HEK293T (cell line): ENCODE data around the gene PNKD.

Experiments
- CTCF ChIA-PET: fragments of 350-600 bp; formaldehyde crosslinking; extraction: SDS; loops from one replicate; lab custom pipeline; 2021; ENCODE audit warnings: antibody characterized with exemption, inconsistent platforms; lab: Yijun Ruan, JAX
- POLR2A ChIA-PET: fragments of 350-600 bp; formaldehyde crosslinking; extraction: SDS; loops from one replicate; lab custom pipeline; 2020; ENCODE audit warnings: antibody characterized with exemption, inconsistent platforms; lab: Yijun Ruan, JAX
- DNase-seq: peaks from one replicate; pipeline ENCODE4 v3.0.0; 2012; ENCODE audit warnings: mixed read lengths; ENCODE audit errors: extremely low spot score
- ARNT ChIP-seq: fragments of 450-650 bp; IDR thresholded peaks from 2 replicates; pipeline ENCODE4 v1.6.1; 2017; ENCODE audit warnings: mild to moderate bottlenecking
- BHLHE40 ChIP-seq: fragments of 450-650 bp; IDR thresholded peaks from 2 replicates; pipeline ENCODE4 v1.6.1; 2016; ENCODE audit warnings: mild to moderate bottlenecking, moderate library complexity, borderline replicate concordance
- CTBP1 ChIP-seq: fragments of 450-650 bp; IDR thresholded peaks from 2 replicates; pipeline ENCODE4 v1.6.1; 2016; ENCODE audit warnings: borderline replicate concordance
- ELF4 ChIP-seq: fragments of 450-650 bp; IDR thresholded peaks from 2 replicates; pipeline ENCODE4 v1.6.1; 2017; ENCODE audit warnings: antibody characterized with exemption
- FOXA1 ChIP-seq: fragments of 450-650 bp; IDR thresholded peaks from 2 replicates; pipeline ENCODE4 v1.6.1; 2016; ENCODE audit warnings: mild to moderate bottlenecking
- FOXK2 ChIP-seq: fragments of 450-650 bp; IDR thresholded peaks from 2 replicates; pipeline ENCODE4 v1.6.1; 2016; ENCODE audit warnings: mild to moderate bottlenecking
- FOXM1 ChIP-seq: fragments of 450-650 bp; IDR thresholded peaks from 2 replicates; pipeline ENCODE4 v1.6.1; 2017; ENCODE audit warnings: mild to moderate bottlenecking, borderline replicate concordance
- HDGF ChIP-seq: fragments of 450-650 bp; IDR thresholded peaks from 2 replicates; pipeline ENCODE4 v1.6.1; 2017; ENCODE audit warnings: antibody characterized with exemption, borderline replicate concordance
- L3MBTL2 ChIP-seq: fragments of 450-650 bp; conservative IDR thresholded peaks from 2 replicates; pipeline ENCODE4 v1.6.1; 2016; ENCODE audit warnings: mild to moderate bottlenecking
- LEF1 ChIP-seq: fragments of 450-650 bp; IDR thresholded peaks from 2 replicates; pipeline ENCODE4 v1.6.1; 2017; ENCODE audit warnings: mild to moderate bottlenecking, borderline replicate concordance
- NFRKB ChIP-seq: fragments of 450-650 bp; IDR thresholded peaks from 2 replicates; pipeline ENCODE4 v1.6.1; 2016; ENCODE audit warnings: mild to moderate bottlenecking, moderate library complexity
- PKNOX1 ChIP-seq: fragments of 450-650 bp; IDR thresholded peaks from 2 replicates; pipeline ENCODE4 v1.6.1; 2016
- SP1 ChIP-seq: fragments of 450-650 bp; IDR thresholded peaks from 2 replicates; pipeline ENCODE4 v1.6.1; 2017
- SUZ12 ChIP-seq: fragments of 450-650 bp; IDR thresholded peaks from 2 replicates; pipeline ENCODE4 v1.6.1; 2016; ENCODE audit warnings: mild to moderate bottlenecking
- TARDBP ChIP-seq: fragments of 450-650 bp; IDR thresholded peaks from 2 replicates; pipeline ENCODE4 v1.6.1; 2016
- ZNF384 ChIP-seq: fragments of 450-650 bp; IDR thresholded peaks from 2 replicates; pipeline ENCODE4 v1.6.1; 2016

Gene PNKD

GRCh38 chr2:218281449-218281848, 11.1 kb downstream of the PNKD start:
- CTCF ChIA-PET = interaction anchor here (0.6 kb wide), 1 partner anchor 503 kb away, joined by 8 read pairs; no protein-coding TSS in a partner anchor
- no peak for DNase-seq
- POLR2A ChIA-PET = no interaction called here
- TF ChIP-seq ARNT (no peak), CTBP1 (no peak), PKNOX1 (no peak), FOXM1 (no peak), TARDBP (no peak), BHLHE40 (no peak), SUZ12 (no peak), ZNF384 (no peak), ELF4 (no peak), FOXA1 (no peak)

DNA sequence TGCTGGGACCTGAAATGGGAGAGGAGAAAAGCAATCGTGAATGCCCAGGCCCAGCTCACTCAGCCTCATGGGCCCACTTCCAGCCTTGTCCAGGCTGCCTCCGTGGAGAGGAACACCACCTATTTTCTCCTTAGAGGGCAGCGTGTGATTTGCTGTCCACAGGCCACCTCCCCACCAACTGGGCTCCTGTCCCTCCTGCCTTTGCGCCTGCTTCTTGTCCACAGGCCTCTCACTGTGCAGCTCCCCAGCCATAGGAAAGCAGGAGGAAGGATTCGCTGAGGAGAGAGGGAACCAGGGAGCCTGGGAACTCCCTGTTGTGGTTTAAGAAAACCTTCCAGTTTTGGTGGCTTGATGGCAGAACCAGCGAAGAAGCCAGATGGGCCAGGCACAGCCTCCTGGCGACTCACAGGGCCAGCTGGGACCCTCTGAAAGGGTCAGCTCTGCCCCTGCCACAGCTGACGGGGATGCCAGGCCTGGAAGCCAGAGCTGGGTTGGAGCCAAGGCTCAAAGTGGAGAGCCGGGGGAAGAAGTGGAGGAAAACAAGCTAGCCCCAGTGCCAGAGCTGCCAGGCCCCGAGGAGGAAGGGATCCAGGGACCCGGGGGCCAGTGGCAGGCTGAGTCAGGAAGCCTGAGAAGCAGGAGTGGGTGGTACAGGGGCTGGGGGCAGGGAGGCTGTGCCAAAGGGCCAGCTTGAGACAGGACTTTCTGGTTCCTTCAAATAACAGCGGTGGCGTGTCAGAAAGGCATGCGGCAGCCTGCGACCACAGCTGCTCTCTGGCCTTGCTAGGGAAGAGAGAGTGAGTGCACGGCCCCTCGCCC, 12.1 kb downstream of the PNKD start:
- no peak for TF ChIP-seq FOXA1
- TF ChIP-seq FOXK2 = no peak
- no peak for TF ChIP-seq ARNT
- no peak for TF ChIP-seq ZNF384
- TF ChIP-seq ELF4 = no peak
- no peak for TF ChIP-seq FOXM1
- no peak for TF ChIP-seq CTBP1
- TF ChIP-seq BHLHE40 = no peak
- no peak for TF ChIP-seq SP1
- no peak for TF ChIP-seq PKNOX1
- TF ChIP-seq HDGF = no peak
- no peak for TF ChIP-seq TARDBP
- TF ChIP-seq LEF1 = no peak
- no peak for TF ChIP-seq NFRKB
- no peak for TF ChIP-seq L3MBTL2
- no peak for TF ChIP-seq SUZ12
- ChIA-PET POLR2A (no interaction called here), CTCF (interaction anchor here (1.4 kb wide), 1 partner anchor 10 kb away, joined by 5 read pairs; no protein-coding TSS in a partner anchor)
- DNase-seq = no peak

DNA sequence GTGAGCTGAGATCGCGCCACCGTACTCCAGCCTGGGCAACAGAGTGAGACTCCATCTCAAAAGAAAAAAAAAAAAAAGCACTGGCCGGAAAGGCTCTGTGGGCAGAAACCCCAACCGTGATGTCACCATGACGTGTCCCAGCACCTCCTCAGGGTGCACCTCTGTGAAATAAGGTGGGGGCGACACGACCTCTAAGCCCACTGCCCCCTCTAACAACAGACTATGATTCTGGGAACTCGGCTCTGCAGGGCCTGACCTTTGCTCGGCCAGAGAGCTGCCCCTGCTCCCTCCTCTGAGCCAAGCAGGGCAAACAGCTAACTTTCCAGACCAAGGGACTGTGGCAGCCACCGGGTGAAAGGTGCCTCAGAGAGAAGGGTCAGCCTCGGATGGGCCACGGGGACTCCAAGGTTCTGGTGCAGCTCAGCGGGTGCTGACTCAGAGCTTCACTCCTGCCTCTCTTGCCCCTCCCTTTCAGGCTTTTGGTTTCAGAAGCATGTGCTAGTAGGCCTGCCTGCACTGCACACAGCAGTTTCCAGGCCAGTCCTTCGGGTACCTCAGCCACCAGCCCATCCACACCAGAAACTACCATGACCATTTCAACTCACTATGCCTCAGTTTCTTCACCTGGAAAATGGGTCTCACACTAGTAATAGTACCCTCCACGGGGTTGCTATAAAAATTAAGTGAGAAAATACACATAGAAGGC, 13.9 kb downstream of the PNKD start:
- ChIA-PET CTCF (no interaction called here), POLR2A (no interaction called here)
- DNase-seq = no peak
- TF ChIP-seq FOXM1 (no peak), ARNT (no peak), PKNOX1 (no peak), SUZ12 (no peak), HDGF (no peak), NFRKB (no peak), BHLHE40 (no peak), ELF4 (no peak), L3MBTL2 (no peak), SP1 (no peak), CTBP1 (no peak), ZNF384 (no peak), TARDBP (no peak), LEF1 (no peak), FOXK2 (no peak), FOXA1 (no peak)

DNA sequence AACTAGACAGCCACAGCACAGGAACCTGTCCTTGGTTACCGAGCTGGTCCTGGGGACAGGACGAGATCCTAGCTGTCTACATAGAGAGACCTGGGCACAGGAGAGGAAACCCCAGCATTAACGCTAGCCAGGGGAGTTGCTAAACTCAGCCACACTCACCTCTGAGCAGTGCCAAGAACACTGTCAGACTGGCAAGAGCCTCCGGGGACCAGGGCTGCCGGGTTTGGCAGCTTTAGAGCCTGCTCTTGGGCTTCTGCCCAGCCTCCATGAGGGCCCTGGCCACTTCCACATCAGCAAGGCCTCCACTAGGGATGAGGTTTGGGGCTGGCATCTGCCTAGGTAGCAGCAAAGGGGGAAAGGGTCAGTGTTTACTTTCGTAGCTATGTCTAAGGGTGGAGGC, 15.3 kb downstream of the PNKD start:
- DNase-seq = no peak
- ChIA-PET POLR2A (interaction anchor here (1.4 to 2.8 kb wide), 3 partner anchors 11 to 15 kb away, joined by 4 to 22 read pairs (median 11); partner anchors contain the start of genes AAMP and PNKD), CTCF (interaction anchor here (2.7 kb wide), 1 partner anchor 13 kb away, joined by 23 read pairs; no protein-coding TSS in a partner anchor)
- TF ChIP-seq CTBP1 (no peak), PKNOX1 (no peak), HDGF (no peak), TARDBP (no peak), FOXK2 (no peak), FOXA1 (no peak), L3MBTL2 (no peak), ELF4 (no peak), ARNT (no peak), ZNF384 (no peak), FOXM1 (no peak), BHLHE40 (no peak), SP1 (no peak), SUZ12 (no peak), NFRKB (no peak)
